Pons (tissue), 1 donor: ENCODE results near the gene RAB2B.
A peak's percentile ranks its signal among the peaks of the same experiment; 100 is the strongest.
"Not testable (repeated sequence)": the region's sequence is repeated elsewhere in the genome, so short reads cannot be mapped to it uniquely, and the experiment has no call there.

Experiments
- DNase-seq: peaks from one replicate; pipeline ENCODE4 v3.0.0-alpha.2; 2016; ENCODE audit warnings: low spot score

Gene RAB2B

GRCh38 chr14:21486640-21487087 lies 9.9 kb upstream of the RAB2B start:
- DNase-seq = no peak

- DNase-seq = no peak
Measured at GRCh38 chr14:21476523-21476924, 235 bp downstream of the RAB2B start.

GRCh38 chr14:21475767-21476522 lies 814 bp downstream of the RAB2B start:
- no peak for DNase-seq

GRCh38 chr14:21467616-21468015 lies 9.1 kb downstream of the RAB2B start:
- peak; percentile 40 for DNase-seq

GRCh38 chr14:21455912-21456667 lies 20.7 kb downstream of the RAB2B start, which contains the start of gene CHD8:
Gene CHD8, minus strand, starts transcription at chr14:21456123. Its CDS starts 24,480 bp downstream, at chr14:21431643.
- DNase-seq = peak; percentile 100

GRCh38 chr14:21455592-21455911 lies 21.2 kb downstream of the RAB2B start:
- DNase-seq = no peak

GRCh38 chr14:21454843-21455544 lies 21.8 kb downstream of the RAB2B start:
- no peak for DNase-seq

- DNase-seq = no peak
Measured at GRCh38 chr14:21449899-21450216, 26.9 kb downstream of the RAB2B start.

- DNase-seq = not testable (repeated sequence)
Measured at GRCh38 chr14:21442657-21443056, 34.1 kb downstream of the RAB2B start.

- DNase-seq = no peak
Measured at GRCh38 chr14:21440859-21441258, 35.9 kb downstream of the RAB2B start.

GRCh38 chr14:21437063-21437901 lies 39.5 kb downstream of the RAB2B start:
- peak; percentile 99 for DNase-seq

- peak; percentile 11 for DNase-seq
Measured at GRCh38 chr14:21436567-21437062, 40.1 kb downstream of the RAB2B start.

GRCh38 chr14:21431126-21431525 lies 45.6 kb downstream of the RAB2B start:
- no peak for DNase-seq

GRCh38 chr14:21428930-21429329 lies 47.8 kb downstream of the RAB2B start:
- no peak for DNase-seq

GRCh38 chr14:21426692-21427091 lies 50.1 kb downstream of the RAB2B start:
- DNase-seq = no peak

- no peak for DNase-seq
Measured at GRCh38 chr14:21419528-21419927, 57.2 kb downstream of the RAB2B start.

GRCh38 chr14:21415329-21415728 lies 61.4 kb downstream of the RAB2B start:
- DNase-seq = no peak

- DNase-seq = no peak
Measured at GRCh38 chr14:21414137-21414631, 62.6 kb downstream of the RAB2B start.
